SKM-1 treated with dmso at 0.1 percent for 144 hours (cell line): ENCODE measurements around the gene HOXD1.

Experiments
- DNase-seq: peaks from one replicate; lab custom pipeline; 2025; ENCODE audit not compliant: unreplicated experiment; lab: John Stamatoyannopoulos, UW

Gene HOXD1

DNA sequence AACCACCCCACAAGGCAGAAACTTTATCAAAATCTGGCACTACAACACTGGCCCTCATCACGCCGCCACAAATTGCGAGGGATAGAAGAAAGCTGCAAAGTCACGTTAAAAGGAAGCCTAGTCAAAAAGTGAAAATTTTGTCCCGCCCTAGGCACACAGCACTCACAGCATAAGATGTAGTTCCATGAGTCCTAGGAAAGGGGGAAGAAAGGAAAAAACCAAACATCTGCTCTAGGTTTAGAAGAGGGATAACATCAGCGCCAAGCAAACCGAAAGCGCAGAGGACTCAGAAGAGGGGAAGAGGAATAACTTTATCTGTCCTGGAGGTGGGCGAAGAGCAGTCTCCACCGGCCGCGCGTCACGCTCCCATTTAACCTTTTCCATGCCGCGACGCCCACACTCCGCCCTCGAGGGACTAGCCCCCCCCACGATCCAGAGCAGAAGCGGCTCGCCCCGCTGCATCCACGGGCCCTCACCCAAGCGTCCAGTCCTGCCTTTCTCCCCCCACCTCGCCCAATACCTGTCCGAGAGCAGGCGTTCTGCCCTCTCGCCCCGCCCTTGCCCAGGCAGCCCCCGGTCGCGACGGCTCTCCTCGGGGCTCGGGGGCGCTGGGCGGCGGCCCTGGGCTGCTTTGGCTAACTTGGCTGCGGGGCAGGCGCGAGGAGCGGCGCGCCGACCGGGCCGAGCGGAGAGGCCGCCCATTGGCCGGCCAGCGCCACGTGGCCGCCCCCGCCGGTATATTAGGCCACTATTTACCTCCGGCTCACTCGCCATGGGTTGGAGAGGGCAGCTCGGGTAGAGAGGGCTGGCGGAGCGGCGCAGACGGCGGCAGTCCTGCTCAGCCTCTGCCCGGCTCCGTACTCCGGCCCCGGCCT is at the start of gene HOXD1:
TSS of gene HOXD1 (plus strand) at position 770 of the 875 bp plus-strand sequence. CDS start 134 bp downstream, outside the sequence.
- DNase-seq = no peak

DNA sequence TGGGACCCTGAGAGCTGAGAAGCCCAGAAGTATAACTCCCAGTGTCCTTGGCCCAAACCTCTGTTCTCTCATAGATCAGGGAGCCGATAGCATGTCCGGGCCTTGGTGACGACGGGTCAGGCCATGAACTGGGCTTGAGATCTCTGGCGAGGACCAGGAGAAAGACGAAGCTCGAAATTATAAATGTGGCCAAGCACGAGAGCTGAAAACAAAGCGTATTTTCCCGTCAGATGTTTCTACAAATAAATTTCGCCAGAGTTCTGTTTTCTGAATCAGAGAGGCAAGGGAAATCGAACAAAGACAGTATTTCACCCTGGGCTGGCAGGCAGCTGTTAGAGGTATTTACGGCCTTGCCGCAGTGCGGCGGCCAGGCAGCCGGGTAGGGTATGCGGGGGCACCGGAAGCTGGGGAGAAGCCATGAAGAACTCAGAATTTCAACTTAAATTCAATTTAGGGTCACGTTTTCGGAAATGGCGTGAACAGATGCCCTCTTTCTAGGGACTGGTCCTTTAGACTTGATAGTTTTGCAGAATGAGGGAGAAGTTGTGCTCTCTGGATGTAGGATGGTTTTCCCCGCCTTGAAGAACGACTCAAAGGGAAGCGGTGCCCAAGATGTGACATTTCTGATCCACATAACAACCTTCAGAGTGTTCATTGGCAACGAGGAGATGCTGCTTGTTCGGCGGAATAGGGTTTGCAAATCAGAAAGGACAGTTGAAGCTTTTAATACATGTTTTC is 49.4 kb upstream of the HOXD1 start:
- DNase-seq = no peak

DNA sequence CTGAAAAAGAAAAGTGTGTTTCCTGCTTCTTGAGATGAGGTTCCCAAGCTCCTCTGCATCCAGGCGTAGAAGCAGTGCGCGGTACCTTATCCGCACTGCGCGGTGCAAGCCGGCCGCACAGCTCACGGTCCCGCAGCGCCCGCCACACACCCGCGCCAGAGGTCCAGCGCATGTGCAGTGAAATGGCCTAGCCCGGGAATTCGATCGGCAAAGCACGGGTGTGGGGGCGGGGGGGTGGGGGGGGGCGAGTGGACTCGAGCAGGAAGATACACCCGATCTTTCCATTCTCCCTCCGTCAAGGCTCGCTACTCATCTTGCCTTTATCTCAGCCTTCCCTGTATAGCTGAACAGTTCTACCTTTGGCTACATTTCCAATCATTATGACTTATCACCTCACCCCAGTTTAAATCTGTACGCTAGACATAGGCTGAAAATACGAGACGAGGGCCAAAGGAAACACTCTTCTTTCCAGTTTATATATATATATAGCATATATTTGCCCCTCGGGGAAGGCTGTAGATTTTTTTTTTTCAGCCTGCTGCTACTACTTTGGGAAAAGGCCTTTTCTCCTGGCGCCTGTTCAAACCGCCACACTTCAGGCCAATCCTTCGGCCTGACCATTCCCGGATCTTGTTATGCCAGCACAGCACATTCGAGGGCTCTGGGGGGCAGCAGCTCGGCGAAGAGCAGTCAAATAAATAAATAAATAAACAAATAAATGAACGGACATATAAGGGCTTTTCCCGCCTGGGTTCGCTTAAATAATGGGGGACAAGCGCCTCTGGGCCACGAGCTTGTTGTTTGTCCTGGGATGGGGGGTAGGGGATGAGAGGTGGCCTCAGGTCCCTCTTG is 48.6 kb upstream of the HOXD1 start:
- DNase-seq = no peak

DNA sequence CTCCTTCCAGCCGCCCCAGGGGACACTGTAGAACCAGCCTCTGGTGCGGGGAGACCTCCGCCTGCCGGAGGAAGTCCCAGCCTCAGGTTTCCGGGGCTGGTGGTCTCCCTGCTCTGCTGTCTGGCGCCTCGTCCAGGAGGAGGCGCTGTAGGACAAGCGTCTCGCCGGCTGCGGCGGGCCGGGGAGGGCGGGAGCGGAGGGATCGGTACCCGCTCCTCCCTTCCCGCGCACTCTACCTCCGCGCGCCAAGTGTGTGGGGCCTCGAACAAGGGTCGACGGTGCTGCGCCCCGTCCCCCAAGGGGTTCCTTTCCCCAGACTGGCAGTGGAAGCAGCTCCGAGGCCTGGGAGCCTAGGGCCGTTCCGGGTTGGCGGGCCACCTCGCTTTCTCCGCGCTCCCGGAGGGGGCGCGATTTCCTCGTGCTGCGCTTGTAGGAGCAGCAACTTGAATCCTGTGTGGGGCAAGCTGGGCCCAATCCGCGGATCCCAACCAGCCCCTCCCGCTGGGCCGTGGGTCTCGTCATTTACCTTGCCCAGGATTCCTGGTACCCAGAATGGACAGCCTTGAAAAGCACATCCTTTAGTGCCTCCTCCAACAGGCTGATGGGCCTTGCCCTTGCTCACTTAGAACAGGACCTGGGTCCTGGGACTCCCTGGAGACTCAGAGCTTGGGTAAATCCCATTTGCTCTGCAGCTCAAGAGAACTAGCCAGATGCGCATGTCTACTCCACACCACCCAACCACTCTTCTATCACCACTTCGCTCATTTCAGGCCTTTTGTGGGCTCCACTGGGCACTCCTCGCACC is 47.8 kb upstream of the HOXD1 start:
- peak; percentile 38 for DNase-seq

DNA sequence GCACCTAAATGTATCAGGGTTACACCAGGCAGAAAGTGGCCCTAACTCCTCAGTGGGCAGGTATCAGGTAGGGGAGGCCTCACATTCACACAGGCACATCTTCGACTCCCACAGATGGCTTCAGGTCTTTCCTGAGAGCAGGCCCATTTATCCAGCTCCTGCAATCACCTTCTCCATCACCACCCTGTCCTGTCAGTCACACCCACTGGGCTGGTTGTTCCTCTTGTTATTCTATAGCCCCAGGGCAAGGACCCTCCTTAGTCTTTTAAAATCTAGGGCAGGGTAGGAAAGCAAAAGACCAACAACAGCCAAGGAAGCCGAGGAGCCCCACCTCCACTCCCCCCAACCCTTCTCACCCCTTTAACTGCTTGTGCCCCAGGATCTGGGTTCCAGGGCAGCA is 46.2 kb upstream of the HOXD1 start:
- no peak for DNase-seq

DNA sequence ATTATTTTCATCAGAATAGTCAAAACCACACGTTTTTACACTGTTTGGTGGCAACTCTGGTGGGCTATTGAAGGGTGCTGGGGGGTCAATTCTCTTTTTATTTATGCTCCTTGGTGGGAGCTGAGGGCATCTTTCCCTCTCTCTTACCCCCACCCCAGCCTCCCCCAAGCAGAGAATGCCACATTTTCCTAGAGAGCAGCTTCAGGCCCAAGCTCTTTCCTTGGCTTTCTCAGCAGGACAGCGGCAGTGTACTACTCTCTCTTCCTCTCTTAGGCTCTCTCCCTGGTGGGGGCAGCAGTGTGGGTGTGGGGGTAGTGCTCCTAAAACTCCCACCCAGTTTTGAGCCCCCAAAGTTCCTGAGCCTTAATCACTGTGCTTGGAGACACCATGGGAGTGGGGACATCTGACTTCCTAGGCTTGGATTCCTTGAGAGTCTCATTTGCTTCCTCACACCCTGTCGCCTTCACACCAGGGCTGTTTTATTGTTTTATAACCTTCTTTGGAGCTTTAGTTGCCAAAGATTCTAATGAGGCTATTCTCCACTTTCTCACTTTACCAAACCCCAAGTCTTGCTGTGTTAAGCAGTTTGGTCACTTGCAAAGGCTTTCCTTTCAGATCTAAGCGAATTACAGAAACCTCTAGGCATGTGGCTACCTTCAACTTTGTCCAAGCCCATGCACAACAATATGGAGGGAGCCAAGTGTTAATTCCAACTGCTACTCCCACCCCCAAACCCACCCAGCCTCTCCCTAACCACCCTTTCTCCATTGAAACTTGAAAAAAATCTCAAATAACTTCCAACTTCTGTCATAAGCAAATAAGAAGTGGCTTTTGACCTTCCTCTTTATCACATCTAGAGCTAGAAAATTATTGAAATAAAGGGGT is 43.1 kb upstream of the HOXD1 start:
- DNase-seq = no peak

DNA sequence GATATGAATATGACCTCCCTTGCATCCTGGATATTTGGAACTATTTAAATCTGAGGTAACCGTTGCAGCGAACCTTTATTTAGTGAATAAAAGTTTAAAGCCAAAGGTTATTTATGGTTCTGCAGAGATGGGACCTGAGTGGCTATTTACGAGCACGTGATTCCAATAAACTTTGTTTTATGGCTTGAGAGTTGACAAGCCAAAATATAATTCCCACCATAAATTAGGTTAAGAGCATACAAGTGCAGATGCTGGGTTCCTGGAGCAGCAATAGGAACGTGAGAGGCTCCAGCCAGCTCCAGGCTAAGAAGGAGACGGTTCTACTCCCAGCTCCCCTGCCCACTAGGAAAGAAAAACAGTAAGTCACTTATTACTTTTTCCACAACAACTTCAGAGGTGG is 42.4 kb upstream of the HOXD1 start:
- DNase-seq = no peak

DNA sequence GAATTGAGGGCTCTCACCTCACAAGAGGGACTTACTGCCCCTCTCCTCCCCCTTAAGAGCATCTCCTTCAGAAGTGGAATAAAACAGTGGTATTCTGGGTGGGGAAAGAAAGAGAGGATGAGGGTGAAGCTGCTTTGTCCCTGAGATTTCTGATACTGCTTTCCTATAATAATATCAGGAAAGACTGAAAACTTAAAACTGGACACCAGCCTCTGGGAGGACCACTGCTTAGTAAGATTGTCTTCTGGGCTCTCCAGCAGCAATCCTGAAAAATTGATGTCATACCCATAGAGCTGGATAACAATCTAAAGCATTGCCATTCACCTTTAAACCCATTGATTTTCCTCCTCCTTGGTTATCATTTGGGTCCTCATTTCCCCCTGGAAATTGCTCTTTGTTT is 41.8 kb upstream of the HOXD1 start:
- no peak for DNase-seq

DNA sequence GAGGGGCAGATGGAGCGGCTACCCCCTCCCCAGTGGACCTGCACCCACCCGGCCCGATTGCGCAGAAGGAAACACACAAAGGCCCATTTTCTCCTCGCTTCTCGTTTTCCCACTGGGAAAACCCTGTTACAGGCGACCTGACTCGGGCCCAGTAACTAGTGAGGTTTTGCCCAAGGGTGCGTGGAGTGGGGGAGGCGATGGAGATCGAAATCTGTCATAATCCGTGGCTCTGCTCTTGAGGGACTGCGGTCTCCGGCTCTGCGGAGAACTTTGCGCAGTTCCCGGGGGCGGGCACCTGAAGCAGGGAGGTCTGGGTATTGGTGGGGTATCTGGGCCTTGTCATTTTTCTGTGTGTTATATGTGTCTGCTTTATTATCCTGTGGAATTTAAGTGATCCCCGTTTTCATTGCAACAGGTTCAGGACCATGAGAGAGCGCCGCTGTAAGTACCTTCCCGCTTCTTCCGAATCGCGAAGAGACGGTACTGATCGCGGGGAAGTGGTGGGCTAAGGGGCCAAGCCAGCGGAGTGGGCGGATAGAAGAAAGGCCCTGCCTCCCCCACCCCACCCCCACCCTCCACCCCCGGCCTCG is 41.2 kb upstream of the HOXD1 start:
- no peak for DNase-seq

DNA sequence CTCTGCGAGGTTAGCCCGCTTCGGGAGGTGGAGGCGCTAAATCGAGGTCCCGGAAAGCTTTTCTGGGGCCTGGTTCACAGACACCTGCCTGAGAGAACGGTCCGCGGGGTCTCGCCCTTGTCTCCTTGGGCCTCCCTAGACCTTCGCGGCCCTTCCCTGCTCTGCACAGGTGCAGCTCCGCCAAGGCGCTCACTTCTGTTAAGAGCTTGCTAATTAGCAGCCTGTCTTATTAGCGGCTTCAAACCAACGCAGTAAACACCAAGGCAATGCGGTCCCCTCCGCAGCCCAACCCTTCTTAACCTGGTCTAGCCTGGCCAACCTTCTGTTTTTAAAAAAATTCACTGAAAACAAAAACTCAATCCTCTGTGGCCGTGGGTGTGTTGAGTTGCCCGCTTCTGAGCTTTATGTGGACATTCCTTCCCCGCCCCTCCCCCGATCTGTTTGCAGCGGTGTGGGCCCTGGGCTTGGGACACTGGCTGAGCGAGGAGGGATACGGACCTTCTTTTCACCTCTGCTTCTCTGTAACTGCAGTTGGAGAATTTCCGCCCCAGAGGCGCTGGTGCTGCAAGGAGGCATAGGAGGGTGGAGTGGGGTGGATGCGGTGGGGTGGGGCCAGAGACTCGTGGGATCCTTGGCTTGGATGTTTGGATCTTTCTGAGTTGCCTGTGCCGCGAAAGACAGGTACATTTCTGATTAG is 40.5 kb upstream of the HOXD1 start:
- DNase-seq = no peak

DNA sequence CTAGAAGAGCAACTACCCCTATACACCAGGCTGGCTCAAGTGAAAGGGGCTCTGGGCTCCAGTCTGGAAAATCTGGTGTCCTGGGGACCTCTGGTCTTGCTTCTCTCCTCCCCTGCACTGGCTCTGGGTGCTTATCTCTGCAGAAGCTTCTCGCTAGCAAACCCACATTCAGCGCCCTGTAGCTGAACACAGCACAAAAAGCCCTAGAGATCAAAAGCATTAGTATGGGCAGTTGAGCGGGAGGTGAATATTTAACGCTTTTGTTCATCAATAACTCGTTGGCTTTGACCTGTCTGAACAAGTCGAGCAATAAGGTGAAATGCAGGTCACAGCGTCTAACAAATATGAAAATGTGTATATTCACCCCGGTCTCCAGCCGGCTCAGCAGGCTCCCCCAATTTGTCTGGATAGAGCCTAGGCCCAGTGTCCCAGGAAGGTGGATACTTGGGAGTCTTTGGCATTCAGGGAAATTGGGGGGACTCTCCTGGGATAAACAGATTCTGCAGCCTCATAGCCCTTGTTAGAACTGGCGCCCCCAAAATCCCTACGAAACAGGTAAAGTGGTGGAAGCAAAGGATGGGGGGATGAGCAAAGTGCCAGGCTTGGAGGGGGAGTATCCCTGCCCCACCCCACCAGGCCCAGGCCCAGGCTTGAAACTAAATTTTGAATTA is 39.6 kb upstream of the HOXD1 start:
- DNase-seq = no peak

DNA sequence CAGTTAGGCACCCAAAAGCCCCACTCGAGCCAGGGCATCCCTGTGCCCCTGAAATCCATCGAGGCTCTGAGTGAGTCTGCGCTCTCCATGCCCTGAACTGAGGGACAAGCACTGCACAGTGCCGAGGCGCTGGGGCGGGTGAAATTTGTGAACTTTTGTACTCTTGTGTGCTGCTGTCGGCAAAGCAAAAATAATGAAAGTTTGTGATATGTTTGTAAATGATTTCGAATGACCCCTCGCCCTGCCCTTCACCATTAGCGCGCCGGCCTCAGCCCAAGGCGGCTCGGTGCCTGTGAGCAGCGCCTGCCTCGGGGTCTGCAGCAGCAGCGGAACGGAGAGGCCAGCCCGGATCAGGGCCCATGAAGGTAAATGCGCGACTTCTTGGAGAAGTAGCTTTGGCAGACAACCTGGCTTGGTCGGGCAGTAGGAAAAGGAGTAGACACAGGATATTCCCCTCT is 39.0 kb upstream of the HOXD1 start:
- no peak for DNase-seq

DNA sequence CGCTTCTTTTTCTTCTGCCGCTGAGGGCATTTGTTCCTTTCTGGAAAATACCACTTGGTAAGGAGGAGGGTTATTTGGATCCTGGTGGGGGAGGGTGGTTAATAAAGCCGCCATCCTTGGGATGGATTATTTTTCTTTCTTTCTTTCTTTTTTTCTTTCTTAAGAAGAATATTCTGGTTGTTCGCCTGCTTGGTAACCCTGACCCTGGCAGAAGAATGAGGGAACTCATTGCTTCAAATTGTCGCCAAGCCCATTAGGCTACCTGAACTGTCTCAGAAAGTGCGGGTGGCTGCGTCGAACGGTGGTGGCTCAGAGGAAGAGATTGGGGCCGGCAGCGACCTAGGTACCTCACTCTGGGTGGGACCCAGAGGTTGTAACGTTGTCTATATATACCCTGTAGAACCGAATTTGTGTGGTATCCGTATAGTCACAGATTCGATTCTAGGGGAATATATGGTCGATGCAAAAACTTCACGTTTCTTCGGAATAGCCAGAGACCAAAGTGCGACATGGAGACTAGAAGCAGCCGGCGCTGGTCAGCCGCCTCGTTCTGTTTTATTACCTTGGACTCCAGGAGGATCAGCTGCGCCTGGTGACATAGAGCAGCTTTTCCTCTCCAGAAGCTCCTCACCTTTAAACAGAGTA is 38.4 kb upstream of the HOXD1 start:
- no peak for DNase-seq

DNA sequence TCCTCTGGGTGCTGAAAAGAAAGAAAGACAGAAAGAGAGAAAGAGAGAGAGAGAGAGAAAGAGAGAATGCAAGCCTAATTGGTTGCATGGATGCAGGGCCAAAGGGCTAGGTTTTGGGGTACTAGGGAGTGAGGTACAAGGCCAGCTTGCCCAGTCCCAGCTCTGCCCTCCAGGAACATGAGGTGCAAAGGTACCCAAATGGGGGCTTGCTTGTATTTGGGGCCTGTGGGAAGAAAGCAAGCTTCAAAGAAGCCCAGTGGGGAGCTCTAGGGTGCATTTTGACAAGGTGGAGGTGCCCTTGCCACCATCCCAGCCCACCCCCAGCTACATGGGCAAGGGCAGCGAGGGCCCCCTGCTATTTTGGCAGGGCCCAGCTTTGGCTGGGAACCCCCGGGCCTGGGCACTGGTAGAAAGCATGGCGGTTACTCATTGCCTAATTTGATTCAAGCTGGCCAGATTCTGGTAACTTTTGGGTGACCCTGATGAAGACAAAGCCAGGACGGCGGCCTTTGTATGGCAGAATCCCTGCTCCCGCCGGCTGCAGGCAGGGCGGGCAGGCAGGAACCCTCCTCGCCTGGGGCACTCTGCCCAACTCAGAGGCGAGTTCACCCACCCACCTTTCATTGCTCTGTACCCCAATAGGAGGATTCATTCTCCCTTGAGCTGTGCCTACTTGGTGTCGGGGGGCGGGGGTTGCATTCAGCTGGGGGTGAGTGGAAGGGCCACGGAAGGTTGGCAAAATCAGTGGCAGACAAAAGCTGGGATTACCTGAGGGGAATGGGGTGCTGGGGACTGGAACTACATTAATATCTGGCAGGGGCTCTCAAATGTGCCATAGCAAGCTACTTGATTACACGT is 37.7 kb upstream of the HOXD1 start:
- DNase-seq = no peak

DNA sequence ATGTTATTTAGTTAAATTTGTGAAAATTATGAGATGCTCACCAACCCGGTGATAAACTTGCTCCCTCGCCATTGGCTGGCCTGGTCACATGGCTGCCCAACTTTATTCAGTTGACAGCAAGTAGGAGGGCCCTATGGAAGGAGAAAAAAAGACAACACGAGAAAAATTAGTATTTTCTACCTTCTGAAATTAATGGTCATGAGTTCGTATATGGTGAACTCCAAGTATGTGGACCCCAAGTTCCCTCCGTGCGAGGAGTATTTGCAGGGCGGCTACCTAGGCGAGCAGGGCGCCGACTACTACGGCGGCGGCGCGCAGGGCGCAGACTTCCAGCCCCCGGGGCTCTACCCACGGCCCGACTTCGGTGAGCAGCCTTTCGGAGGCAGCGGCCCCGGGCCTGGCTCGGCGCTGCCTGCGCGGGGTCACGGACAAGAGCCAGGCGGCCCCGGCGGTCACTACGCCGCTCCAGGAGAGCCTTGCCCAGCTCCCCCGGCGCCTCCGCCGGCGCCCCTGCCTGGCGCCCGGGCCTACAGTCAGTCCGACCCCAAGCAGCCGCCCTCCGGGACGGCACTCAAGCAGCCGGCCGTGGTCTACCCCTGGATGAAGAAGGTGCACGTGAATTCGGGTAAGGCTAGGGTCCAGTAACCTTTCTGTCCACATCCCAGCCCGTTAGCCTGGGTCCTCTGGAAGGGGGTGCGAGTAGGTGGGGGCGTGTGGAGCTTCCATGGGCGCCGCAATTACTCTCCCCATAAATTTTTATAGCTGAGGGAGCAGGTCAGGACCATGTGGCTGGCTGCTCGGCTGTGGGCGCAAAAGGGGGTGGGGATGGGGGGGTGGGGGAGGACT is 36.8 kb upstream of the HOXD1 start, which contains the start of gene HOXD4:
TSS of gene HOXD4 (plus strand) at position 109 of the 846 bp plus-strand sequence. CDS start at position 193, 84 bp downstream.
- DNase-seq = no peak
